GM10847 (cell line): Measurements from ENCODE around the gene RGS7.

Source experiments
- POLR2A ChIP-seq: IDR thresholded peaks from 2 replicates; pipeline ENCODE4 v1.6.1; 2011; ENCODE audit not compliant: insufficient read length; ENCODE audit errors: extremely low read depth

RGS7 gene

GRCh38 chr1:240836271-240836670 is 520.7 kb downstream of the RGS7 start:
- no peak for TF ChIP-seq POLR2A

DNA sequence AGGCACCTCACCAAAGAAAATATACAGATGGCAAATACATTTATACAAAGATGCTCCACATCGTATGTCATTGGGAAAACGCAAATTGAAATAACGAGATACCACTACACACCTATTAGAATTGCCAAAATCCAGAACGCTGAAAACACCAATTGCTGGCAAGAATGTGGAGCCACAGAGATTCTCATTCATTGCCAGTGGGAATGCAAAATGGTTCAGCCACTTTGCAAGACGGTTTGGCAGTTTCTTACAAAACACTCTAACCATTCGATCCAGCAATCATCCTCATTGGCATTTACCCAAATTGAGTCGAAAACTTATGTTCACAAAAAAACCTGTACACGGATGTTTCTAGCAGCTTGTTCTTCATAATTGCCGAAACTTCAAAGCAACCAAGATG is 521.7 kb downstream of the RGS7 start:
- no peak for TF ChIP-seq POLR2A

GRCh38 chr1:240833075-240833474 is 523.9 kb downstream of the RGS7 start:
- TF ChIP-seq POLR2A = no peak

GRCh38 chr1:240831922-240832321 is 525.1 kb downstream of the RGS7 start:
- TF ChIP-seq POLR2A = no peak

GRCh38 chr1:240831191-240831631 is 525.8 kb downstream of the RGS7 start:
- TF ChIP-seq POLR2A = no peak

GRCh38 chr1:240829487-240829886 is 527.5 kb downstream of the RGS7 start:
- no peak for TF ChIP-seq POLR2A

- TF ChIP-seq POLR2A = no peak
Observed at GRCh38 chr1:240827786-240828185, 529.2 kb downstream of the RGS7 start.

DNA sequence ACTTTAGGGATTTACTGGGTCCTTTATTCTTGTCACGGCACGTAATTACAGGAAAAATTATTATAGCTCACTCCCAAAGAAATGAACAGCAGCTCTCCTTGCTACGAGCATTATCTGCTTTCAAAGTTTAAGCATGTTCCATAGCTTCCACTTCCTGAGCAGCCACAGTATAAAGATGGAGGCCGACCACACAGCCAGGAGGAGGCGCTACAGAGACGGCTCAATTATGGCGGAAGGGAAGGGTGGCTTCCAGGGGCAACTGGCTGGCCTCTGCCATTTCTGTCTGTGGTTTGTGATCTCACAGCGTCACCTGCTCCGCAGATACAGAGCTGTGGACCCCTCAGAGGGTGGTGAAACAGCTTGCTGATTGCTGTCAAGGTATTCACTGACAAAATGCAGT is 532.8 kb downstream of the RGS7 start:
- TF ChIP-seq POLR2A = no peak

- no peak for TF ChIP-seq POLR2A
Observed at GRCh38 chr1:240823357-240823756, 533.6 kb downstream of the RGS7 start.

DNA sequence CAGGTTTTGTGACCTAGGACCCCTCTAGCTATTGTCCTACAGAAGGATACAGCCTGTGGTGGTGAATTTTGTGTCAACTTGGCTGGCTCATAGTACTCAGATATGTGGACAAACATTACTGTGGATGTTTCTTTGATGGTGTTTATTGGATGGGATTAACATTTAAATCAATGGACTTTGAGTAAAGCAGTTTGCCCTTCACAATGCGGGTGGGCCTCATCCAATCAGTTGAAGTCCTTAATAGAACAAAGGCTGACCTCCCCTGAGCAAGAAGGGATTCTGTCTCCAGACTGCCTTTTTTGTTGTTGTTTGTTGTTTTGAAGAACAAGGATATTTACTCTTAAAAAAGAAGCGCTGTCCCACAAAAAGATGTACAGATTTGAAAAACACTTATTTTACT is 535.1 kb downstream of the RGS7 start:
- TF ChIP-seq POLR2A = no peak

GRCh38 chr1:240820816-240821215 is 536.2 kb downstream of the RGS7 start:
- no peak for TF ChIP-seq POLR2A

DNA sequence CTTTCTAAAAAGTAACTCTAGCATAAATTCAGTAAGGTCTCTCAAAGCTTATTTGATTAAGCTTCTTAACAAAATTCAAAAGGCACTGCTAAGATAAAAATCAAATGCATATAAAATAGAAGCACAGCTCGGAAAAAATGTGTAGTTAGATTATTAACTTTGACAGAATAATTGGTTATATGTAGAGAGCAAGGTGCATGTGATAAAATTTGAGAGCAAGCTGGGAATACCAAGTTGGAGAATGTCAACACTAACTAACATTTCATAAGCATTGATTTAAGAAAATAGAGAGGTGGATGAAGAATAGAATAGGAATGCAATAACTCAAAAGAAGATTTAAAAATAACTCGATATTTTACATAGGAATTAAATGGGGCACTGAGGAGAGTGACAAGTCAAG is 540.5 kb downstream of the RGS7 start:
- no peak for TF ChIP-seq POLR2A

GRCh38 chr1:240813720-240814119 is 543.3 kb downstream of the RGS7 start:
- no peak for TF ChIP-seq POLR2A

- TF ChIP-seq POLR2A = no peak
Observed at GRCh38 chr1:240811256-240811655, 545.7 kb downstream of the RGS7 start.

DNA sequence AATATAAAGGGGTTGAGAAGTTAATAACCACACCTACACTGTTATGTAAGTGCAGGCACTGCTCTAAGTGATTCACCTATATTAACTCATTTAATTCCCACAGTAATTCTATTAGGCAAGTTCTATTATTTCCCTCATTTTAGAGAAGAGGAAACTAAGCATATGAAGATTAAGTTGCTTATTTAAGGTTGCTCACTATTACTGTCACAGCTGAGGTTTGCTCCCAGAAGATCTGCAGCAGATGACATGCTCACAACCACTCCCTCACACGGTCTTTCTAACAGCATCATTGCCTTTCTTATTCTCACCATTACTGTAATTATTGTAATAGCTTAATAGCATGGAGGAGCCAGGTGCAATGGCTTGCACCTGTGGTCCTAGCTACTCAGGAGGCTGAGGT is 548.6 kb downstream of the RGS7 start:
- TF ChIP-seq POLR2A = no peak

DNA sequence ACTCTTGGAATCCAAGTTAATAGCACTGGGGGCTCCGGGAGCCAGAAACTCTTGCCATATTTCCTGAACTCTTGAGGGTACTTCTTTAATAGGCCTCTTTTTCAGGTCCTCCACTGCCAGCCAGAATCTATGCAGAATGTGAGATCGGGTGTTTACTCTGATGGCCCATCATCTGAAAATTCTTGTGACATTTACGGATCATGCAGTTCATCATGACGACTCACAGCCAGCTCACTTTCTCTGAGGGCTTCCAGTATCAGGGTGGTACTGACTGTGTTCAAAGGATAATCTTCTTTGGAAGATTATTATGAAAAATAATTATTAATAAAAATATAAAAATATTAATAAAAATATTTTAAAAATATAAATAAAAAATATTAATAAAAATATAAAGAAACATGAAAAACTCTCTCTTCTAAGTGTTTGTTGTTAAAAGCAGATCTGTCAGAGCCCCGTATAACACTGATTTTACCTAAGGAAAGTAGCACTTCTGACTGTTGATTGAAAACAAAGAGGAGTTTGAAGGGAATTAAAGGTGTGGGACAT is 550.7 kb downstream of the RGS7 start:
- TF ChIP-seq POLR2A = no peak

- TF ChIP-seq POLR2A = no peak
Observed at GRCh38 chr1:240804475-240804874, 552.5 kb downstream of the RGS7 start.

DNA sequence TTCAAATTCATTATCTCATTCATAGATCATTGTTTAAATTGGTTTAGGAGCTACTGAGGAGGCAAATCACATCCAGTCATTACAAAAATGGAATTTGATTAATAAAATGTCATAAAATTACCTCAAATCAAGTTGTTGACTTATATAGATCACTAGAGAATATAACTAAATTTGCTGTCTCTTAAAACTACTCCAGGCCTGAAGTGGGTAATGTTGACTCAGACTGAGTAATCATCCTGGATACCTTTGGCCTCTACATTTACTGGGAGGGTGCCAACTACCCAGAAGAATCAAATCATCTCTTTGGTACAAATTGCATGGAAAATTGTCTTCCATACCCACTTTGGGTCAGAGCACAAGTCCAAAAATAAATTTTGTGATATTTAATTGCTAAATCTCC is 553.9 kb downstream of the RGS7 start:
- TF ChIP-seq POLR2A = no peak
